T-cell (primary cell): ENCODE results near the gene DSG1. TPM values are rescaled to one million over a fixed set of nuclear protein-coding genes. Genes with fewer than 3 reads are reported as not detected.
"Not testable (repeated sequence)": the region's sequence is repeated elsewhere in the genome, so short reads cannot be mapped to it uniquely, and the experiment has no call there.

Experiments
- ATAC-seq, 4 experiments: fragments of 200-7000 bp in 3 of 4; fragments of 150-1000 bp in 1 of 4; cut with Tn5 transposase; replicated peaks in 1 of 4; 1 replicate in 3 of 4; 2 replicates in 1 of 4; pipeline ENCODE4 v1.10.0; 2021; ENCODE audit warnings: moderate library complexity in 3 of 4, mild to moderate bottlenecking in 2 of 4, moderate number of reproducible peaks in 1 of 4
- CTCF ChIA-PET, 2 donors: fragments of 300-600 bp; sonication (Branson Sonifier 250); formaldehyde crosslinking; loops; one replicate each; lab custom pipeline; 2022; ENCODE audit warnings: antibody characterized with exemption in 2 of 2; lab: Charles Lee
- POLR2A ChIA-PET, 2 donors: fragments of 300-600 bp; sonication (Branson Sonifier 250); formaldehyde crosslinking; loops; one replicate each; lab custom pipeline; 2022; ENCODE audit warnings: antibody characterized with exemption in 2 of 2; lab: Charles Lee
- DNase-seq, 35 experiments: peaks; one replicate each; pipeline versions ENCODE4 v3.0.0 to v3.0.0-alpha.2; 2013 to 2023
- H3K27ac ChIP-seq: one replicate; pipeline ENCODE4 v1.5.1; 2013; ENCODE audit warnings: low read length
- H3K27me3 ChIP-seq, 2 experiments: replicated peaks in 1 of 2; 1 replicate in 1 of 2; 2 replicates in 1 of 2; pipeline versions ENCODE4 v1.6.1 to v1.7.0; 2013; ENCODE audit warnings: low read length in 1 of 2, mixed read lengths in 1 of 2; ENCODE audit not compliant: control insufficient read depth in 2 of 2, insufficient read depth in 2 of 2; ENCODE audit errors: extremely low read depth in 1 of 2
- H3K36me3 ChIP-seq, 2 donors: 1 replicate in 1 of 2; 2 replicates in 1 of 2; pipeline versions ENCODE4 v1.6.1 to v1.7.0; 2013; ENCODE audit warnings: low read length in 1 of 2; ENCODE audit not compliant: control insufficient read depth in 2 of 2, insufficient read depth in 1 of 2; ENCODE audit errors: extremely low read depth in 1 of 2
- H3K4me1 ChIP-seq, 2 experiments: 1 replicate in 1 of 2; 2 replicates in 1 of 2; pipeline versions ENCODE4 v1.6.1 to v1.7.0; 2013; ENCODE audit warnings: low read length in 2 of 2, mixed read lengths in 1 of 2; ENCODE audit not compliant: insufficient read depth in 2 of 2, control insufficient read depth in 1 of 2; ENCODE audit errors: extremely low read depth in 1 of 2
- H3K4me3 ChIP-seq, 2 donors: 1 replicate in 1 of 2; 2 replicates in 1 of 2; pipeline versions ENCODE4 v1.5.1 to v1.7.0; 2013; ENCODE audit warnings: mild to moderate bottlenecking in 2 of 2, low read length in 1 of 2, moderate library complexity in 1 of 2; ENCODE audit not compliant: control insufficient read depth in 1 of 2; ENCODE audit errors: extremely low read depth in 1 of 2
- H3K9me3 ChIP-seq: 2 replicates; pipeline ENCODE4 v1.7.0; 2013
- H3K27ac Mint-ChIP-seq, 2 donors: one replicate each; pipeline ENCODE4 v1.8.0; 2020 to 2021; ENCODE audit warnings: mild to moderate bottlenecking in 2 of 2, mixed read lengths in 2 of 2
- H3K27me3 Mint-ChIP-seq, 2 donors: one replicate each; pipeline ENCODE4 v1.8.0; 2021 to 2022; ENCODE audit warnings: mixed read lengths in 2 of 2
- H3K36me3 Mint-ChIP-seq: one replicate; pipeline ENCODE4 v1.8.0; 2021; ENCODE audit warnings: mixed read lengths
- H3K4me1 Mint-ChIP-seq, 3 donors: one replicate each; pipeline ENCODE4 v1.8.0; 2020 to 2022; ENCODE audit warnings: mixed read lengths in 3 of 3, mild to moderate bottlenecking in 1 of 3
- H3K4me3 Mint-ChIP-seq, 3 donors: one replicate each; pipeline ENCODE4 v1.8.0; 2020 to 2022; ENCODE audit warnings: mild to moderate bottlenecking in 3 of 3, mixed read lengths in 3 of 3, moderate library complexity in 3 of 3
- H3K9me3 Mint-ChIP-seq, 3 donors: one replicate each; pipeline ENCODE4 v1.8.0; 2020 to 2022; ENCODE audit warnings: mixed read lengths in 3 of 3
- WGBS: methylation state at CpG from one replicate; pipeline ENCODE4 v1.1.5; 2013; ENCODE audit warnings: missing lambda C conversion rate; ENCODE audit not compliant: insufficient coverage; 5-methylcytosine and 5-hydroxymethylcytosine counted together
- total RNA-seq, 35 experiments: library from RNA in 6 of 35; stranded (reverse) in 6 of 35; fragments of 120-200 nt in 1 of 35; gene quantifications; one replicate each; pipeline versions ENCODE4 v1.2.1 to v1.2.4 and lab custom pipeline; 2013 to 2026

The DSG1 gene
- total RNA-seq, 5 donors from 2014 or later (not counting 1 experiment from before 2014, with no cell fraction given): not detected

DNA sequence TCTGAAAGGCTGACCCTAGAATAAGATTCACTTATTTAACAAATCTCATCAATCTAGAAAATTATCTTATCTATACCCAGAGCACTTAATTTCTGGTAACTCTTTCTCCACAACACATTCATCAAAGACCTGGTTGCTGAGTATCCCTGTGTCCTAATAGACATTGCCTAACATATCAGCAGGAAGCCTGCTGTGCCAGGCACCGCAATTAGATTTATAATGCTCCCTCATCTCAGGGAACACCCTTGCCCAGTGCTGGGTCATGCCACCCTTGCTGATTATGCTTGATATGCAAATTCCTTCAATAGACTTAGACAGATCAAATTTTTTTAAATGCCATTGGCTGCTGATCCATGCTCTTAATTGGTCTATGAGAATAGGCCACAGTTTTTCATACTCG is 3.8 kb downstream of the DSG1 start:
- DNase-seq: no peak
- Histone ChIP-seq H3K4me1 (no peaks in the 10 kb centered on the region), H3K4me3 (no peak overlapping the region), H3K27me3 (no peaks in the 10 kb centered on the region), H3K27ac (no peak overlapping the region), H3K9me3 (no peaks in the 10 kb centered on the region), H3K36me3 (no peaks in the 10 kb centered on the region)
- H3K4me3 Mint-ChIP-seq: no peak overlapping the region
- no peaks in the 10 kb centered on the region for H3K4me1 Mint-ChIP-seq
- POLR2A ChIA-PET: no interaction called here
- ATAC-seq: no peak
- no peaks in the 10 kb centered on the region for H3K36me3 Mint-ChIP-seq
- CTCF ChIA-PET: no interaction called here
- no peaks in the 10 kb centered on the region for H3K27me3 Mint-ChIP-seq
- peaks cover 0 to 15% (median 5%) of the 10 kb centered on the region in 3 donors for H3K9me3 Mint-ChIP-seq
- H3K27ac Mint-ChIP-seq: no peak overlapping the region
- WGBS: 89% methylated on average over 1 of the region's 2 CpGs

DNA sequence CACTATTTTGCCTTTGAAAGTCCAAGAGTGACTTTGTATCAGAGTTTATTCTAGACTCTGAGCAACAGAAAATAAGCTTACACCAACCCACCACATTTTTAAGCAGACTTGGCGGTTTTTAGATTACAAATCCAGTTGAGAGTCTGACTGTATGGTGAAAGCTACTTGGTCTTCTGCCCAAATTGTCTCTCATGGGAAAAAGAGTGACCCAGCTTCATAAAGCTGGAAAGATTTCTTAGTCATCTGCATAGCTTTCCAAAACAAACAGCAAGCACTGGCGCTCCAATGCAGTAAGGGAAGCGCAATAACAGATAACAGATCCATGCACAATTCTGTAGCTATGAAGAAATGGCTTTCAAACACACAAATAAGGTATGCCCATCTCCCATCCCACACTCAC is 7.1 kb downstream of the DSG1 start:
- H3K4me1 Mint-ChIP-seq: no peaks in the 10 kb centered on the region
- H3K36me3 Mint-ChIP-seq: no peaks in the 10 kb centered on the region
- Histone ChIP-seq H3K9me3 (no peaks in the 10 kb centered on the region), H3K27me3 (no peaks in the 10 kb centered on the region), H3K4me1 (no peaks in the 10 kb centered on the region), H3K36me3 (no peaks in the 10 kb centered on the region), H3K4me3 (no peak overlapping the region), H3K27ac (no peak overlapping the region)
- H3K27me3 Mint-ChIP-seq: no peaks in the 10 kb centered on the region
- H3K4me3 Mint-ChIP-seq: no peak overlapping the region
- H3K27ac Mint-ChIP-seq: no peak overlapping the region
- ChIA-PET CTCF (no interaction called here), POLR2A (no interaction called here)
- DNase-seq (no peak), ATAC-seq (no peak)
- peaks cover 0 to 14% (median 12%) of the 10 kb centered on the region in 3 donors for H3K9me3 Mint-ChIP-seq
- WGBS: no CpG with 5 or more reads among the region's 3 CpGs

DNA sequence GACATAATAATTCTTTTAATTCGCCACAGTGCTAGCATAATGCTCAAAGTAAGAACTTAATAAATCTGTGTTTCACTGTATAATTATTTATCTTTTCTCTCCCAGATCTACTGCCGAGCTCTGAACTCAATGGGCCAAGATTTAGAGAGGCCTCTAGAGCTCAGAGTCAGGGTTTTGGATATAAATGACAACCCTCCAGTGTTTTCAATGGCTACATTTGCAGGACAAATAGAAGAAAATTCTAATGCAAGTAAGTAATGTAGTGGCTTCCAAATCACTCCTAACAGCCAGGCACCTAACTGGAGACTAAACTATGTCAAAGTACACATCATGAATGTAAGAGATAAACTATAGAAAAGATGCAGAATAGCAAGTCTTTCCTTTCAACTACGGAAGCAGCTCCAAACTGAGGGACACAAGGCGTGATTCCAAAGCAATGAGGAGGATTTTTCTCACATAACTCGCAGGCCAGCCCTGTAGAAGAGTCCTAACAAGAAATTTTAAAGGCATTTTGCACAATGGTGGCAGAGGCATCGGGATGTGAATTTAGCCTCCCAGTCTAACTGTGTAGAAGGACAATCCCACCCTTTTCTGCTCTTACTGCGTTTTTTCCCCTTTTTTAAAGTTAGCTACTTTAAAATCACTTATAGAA is 12.0 kb downstream of the DSG1 start:
- POLR2A ChIA-PET: interaction anchor here in 1 of 2 donors (0.8 kb wide), 1 partner anchor 65 kb away, joined by 3 read pairs; no protein-coding TSS in a partner anchor

DNA sequence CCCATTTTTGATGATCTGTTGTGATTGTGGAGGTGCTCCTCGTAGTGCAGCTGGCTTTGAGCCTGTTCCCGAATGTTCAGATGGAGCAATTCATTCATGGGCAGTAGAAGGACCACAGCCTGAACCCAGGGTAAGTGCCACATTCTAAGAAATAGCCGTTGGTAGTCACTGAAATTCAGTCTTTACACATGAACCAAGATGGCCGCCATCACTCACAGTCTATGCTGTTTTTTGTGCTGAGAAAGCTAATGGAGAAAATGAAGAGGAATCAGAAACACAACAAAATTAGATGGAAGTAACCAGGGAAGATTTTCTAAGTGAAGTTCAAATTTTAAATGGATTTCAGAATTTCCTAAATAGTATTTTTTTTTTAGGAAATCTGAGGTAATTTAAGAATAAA is 25.5 kb downstream of the DSG1 start:
- CTCF ChIA-PET: no interaction called here
- no peak for DNase-seq
- POLR2A ChIA-PET: no interaction called here
- H3K27ac ChIP-seq: no peak overlapping the region
- H3K27me3 ChIP-seq: no peaks in the 10 kb centered on the region
- H3K4me1 Mint-ChIP-seq: no peaks in the 10 kb centered on the region
- no peak for ATAC-seq
- H3K9me3 Mint-ChIP-seq: peaks cover 3 to 10% (median 9%) of the 10 kb centered on the region in 3 donors
- WGBS: 83% methylated on average over 2 of the region's 4 CpGs
- H3K4me3 Mint-ChIP-seq: no peak overlapping the region
- no peaks in the 10 kb centered on the region for H3K27me3 Mint-ChIP-seq
- H3K9me3 ChIP-seq: no peaks in the 10 kb centered on the region
- H3K4me1 ChIP-seq: no peaks in the 10 kb centered on the region
- H3K4me3 ChIP-seq: no peak overlapping the region
- no peak overlapping the region for H3K27ac Mint-ChIP-seq
- no peaks in the 10 kb centered on the region for H3K36me3 ChIP-seq
- H3K36me3 Mint-ChIP-seq: no peaks in the 10 kb centered on the region

More for the DNA sequence above, 12.0 kb downstream of the DSG1 start:
- Histone ChIP-seq H3K4me1 (no peaks in the 10 kb centered on the region), H3K36me3 (no peaks in the 10 kb centered on the region), H3K9me3 (no peaks in the 10 kb centered on the region), H3K4me3 (no peak overlapping the region), H3K27ac (no peak overlapping the region), H3K27me3 (no peaks in the 10 kb centered on the region)
- H3K27me3 Mint-ChIP-seq: no peaks in the 10 kb centered on the region
- no peak for ATAC-seq
- CTCF ChIA-PET: no interaction called here
- no CpG with 5 or more reads among the region's 7 CpGs for WGBS
- H3K4me3 Mint-ChIP-seq: no peak overlapping the region
- H3K9me3 Mint-ChIP-seq: peaks cover 0 to 9% (median 0%) of the 10 kb centered on the region in 3 donors
- no peaks in the 10 kb centered on the region for H3K4me1 Mint-ChIP-seq
- H3K27ac Mint-ChIP-seq: no peak overlapping the region
- no peaks in the 10 kb centered on the region for H3K36me3 Mint-ChIP-seq
- no peak for DNase-seq

DNA sequence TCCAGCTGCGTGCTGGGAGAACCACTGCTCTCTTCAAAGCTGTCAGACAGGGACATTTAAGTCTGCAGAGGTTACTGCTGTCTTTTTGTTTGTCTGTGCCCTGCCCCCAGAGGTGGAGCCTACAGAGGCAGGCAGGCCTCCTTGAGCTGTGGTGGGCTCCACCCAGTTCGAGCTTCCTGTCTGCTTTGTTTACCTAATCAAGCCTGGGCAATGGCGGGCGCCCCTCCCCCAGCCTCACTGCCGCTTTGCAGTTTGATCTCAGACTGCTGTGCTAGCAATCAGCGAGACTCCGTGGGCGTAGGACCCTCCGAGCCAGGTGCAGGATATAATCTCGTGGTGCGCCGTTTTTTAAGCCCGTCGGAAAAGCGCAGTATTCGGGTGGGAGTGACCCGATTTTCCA is 35.4 kb downstream of the DSG1 start:
- H3K27ac ChIP-seq, CTCF ChIA-PET, H3K4me1 Mint-ChIP-seq, ATAC-seq, H3K36me3 Mint-ChIP-seq, H3K36me3 ChIP-seq, H3K9me3 ChIP-seq, H3K4me3 Mint-ChIP-seq, H3K4me3 ChIP-seq, H3K27ac Mint-ChIP-seq, H3K9me3 Mint-ChIP-seq, DNase-seq, H3K27me3 Mint-ChIP-seq, POLR2A ChIA-PET, H3K4me1 ChIP-seq, H3K27me3 ChIP-seq: not testable (repeated sequence)
- WGBS: no CpG with 5 or more reads among the region's 17 CpGs

DNA sequence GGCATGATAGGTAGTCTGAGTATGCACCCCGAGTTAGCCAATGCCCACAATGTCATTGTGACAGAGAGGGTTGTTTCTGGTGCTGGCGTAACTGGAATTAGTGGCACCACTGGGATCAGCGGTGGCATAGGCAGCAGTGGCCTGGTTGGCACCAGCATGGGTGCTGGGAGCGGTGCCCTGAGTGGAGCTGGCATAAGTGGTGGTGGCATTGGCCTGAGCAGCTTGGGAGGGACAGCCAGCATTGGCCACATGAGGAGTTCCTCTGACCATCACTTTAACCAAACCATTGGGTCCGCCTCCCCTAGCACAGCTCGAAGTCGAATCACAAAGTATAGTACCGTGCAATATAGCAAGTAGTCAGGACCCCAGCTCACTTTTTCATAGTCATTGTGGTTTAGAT is 37.0 kb downstream of the DSG1 start:
- no peaks in the 10 kb centered on the region for H3K27me3 ChIP-seq
- CTCF ChIA-PET: no interaction called here
- no peak for DNase-seq
- H3K4me3 Mint-ChIP-seq: no peak overlapping the region
- no peak overlapping the region for H3K4me3 ChIP-seq
- POLR2A ChIA-PET: no interaction called here
- peaks cover 0 to 10% (median 7%) of the 10 kb centered on the region in 3 donors for H3K9me3 Mint-ChIP-seq
- H3K36me3 Mint-ChIP-seq: no peaks in the 10 kb centered on the region
- no peaks in the 10 kb centered on the region for H3K4me1 Mint-ChIP-seq
- no peaks in the 10 kb centered on the region for H3K27me3 Mint-ChIP-seq
- H3K9me3 ChIP-seq: no peaks in the 10 kb centered on the region
- no peak overlapping the region for H3K27ac Mint-ChIP-seq
- WGBS: 92% methylated on average over 7 of the region's 8 CpGs
- H3K4me1 ChIP-seq: no peaks in the 10 kb centered on the region
- no peaks in the 10 kb centered on the region for H3K36me3 ChIP-seq
- no peak overlapping the region for H3K27ac ChIP-seq
- no peak for ATAC-seq
